Right renal cortex interstitium (tissue), 3 donors: Measurements from ENCODE around the gene TET2. TPM values are rescaled to one million over a fixed set of nuclear protein-coding genes. Genes with fewer than 3 reads are reported as not detected.
A peak's percentile ranks its signal among the peaks of the same experiment; 100 is the strongest.

Experiments used
- DNase-seq, 3 donors: peaks; one replicate each; pipeline ENCODE4 v3.0.0-alpha.2; 2013; ENCODE audit warnings: low read depth in 3 of 3, low spot score in 2 of 3
- polyA plus RNA-seq, 3 donors: library from polyadenylated mRNA; unstranded; fragments of 120-200 nt; gene quantifications; one replicate each; pipeline ENCODE4 v1.2.1, GENCODE V29; 2013; ENCODE audit not compliant: insufficient read length in 3 of 3

The TET2 gene
- polyA plus RNA-seq, result 10 to 100 TPM; 21.9 to 25.2 (median 22.7) TPM

DNA sequence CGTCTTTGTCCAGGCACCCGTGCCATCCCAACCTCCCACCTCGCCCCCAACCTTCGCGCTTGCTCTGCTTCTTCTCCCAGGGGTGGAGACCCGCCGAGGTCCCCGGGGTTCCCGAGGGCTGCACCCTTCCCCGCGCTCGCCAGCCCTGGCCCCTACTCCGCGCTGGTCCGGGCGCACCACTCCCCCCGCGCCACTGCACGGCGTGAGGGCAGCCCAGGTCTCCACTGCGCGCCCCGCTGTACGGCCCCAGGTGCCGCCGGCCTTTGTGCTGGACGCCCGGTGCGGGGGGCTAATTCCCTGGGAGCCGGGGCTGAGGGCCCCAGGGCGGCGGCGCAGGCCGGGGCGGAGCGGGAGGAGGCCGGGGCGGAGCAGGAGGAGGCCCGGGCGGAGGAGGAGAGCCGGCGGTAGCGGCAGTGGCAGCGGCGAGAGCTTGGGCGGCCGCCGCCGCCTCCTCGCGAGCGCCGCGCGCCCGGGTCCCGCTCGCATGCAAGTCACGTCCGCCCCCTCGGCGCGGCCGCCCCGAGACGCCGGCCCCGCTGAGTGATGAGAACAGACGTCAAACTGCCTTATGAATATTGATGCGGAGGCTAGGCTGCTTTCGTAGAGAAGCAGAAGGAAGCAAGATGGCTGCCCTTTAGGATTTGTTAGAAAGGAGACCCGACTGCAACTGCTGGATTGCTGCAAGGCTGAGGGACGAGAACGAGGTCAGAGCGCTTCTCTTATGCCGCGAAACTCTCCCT is at the start of gene TET2:
TET2 (plus strand) TSS at position 601 of the 740 bp plus-strand sequence. CDS start 87,067 bp downstream, outside the sequence.
- DNase-seq, result peak; percentile 69 to 81 (median 72)

DNA sequence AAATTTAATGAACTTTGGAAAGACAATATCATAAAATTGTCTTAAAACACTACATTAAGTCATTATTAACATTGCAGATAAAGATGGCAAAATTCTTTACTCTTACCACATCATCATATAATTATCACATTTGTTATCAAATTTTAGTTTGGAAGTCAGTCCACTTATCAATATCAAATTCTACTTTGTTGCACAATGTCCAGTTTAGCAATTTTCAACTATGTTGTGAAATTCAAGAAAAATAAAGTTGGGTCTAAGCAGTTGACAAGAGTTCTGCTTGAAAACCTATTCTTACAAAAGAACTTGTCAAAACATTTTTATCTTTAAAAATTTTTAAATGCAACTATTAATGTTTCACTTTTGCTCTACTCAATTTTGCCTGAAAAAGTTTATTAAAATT is 44.7 kb upstream of the TET2 start:
- no peak for DNase-seq

DNA sequence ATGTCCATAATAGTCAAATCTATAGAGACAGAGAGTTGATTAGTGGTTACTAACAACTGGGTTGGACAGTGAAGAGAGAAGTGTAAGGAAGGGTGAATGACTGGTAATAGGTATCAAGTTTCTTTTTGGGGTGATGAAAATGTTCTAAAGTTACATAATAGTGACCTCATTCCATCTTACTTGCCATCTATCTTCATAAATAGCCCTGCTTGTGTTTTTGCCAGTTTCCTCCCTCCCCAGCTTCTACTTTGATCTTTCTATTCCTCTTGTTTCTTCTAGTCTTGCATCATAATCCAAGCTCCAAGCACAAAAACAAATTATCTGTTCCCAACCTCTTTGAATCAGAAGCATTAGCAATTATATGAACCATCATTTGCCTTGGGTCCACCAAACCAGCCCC is 40.2 kb upstream of the TET2 start:
- DNase-seq, result no peak

DNA sequence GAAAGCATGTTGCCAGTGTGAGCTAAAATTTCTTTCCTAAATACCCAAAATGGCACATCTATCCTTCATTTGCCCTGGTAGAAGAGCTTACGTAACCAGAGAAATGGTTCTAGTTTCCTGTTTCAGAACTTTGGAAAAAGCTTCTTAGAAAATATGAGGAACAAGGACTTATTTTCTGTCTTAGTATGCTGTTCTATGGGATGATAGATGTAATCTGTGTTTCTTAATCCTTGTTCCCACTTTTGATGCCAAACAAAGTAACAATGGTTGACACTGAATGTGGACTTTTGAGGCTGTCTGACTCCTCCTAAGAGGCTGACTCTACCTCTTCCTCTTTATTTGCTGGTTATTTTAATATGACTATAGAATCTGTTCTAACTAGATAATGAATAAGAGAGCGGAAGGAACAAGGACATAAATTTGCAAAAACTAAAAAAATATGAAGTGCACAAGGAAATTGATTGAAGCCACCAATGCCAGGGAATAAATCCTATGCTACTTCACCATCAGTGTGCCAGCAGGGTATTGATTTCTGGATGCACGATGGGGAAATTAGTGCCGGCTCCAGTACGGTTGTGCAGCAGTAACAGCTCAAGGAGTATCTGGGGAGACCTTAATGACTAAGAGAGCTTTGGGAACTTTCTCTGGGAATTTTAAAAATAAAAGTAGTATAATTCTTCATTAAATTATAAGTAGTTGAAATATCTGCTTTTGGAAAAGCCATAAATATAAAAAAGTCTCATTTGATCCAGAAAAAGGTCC is 39.4 kb upstream of the TET2 start:
- DNase-seq, result no peak

DNA sequence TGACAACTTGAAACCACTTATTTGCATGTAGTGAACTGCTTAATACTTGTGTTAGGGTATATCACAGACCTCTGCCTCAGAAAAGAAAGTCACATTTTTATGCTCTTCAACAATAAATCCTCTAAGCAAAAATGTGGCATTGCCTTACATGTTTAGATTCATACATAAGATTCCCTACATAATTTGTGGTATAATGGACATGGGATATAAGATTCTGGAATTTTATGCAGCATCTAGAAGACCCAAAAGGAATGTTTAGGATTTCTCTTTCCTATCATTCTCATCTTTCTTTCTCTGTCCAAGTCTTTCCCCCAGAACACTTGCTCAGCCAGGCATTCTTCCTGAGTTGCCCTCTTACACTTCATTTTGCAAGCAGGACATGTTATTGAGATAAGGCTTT is 37.7 kb upstream of the TET2 start:
- DNase-seq, result no peak

DNA sequence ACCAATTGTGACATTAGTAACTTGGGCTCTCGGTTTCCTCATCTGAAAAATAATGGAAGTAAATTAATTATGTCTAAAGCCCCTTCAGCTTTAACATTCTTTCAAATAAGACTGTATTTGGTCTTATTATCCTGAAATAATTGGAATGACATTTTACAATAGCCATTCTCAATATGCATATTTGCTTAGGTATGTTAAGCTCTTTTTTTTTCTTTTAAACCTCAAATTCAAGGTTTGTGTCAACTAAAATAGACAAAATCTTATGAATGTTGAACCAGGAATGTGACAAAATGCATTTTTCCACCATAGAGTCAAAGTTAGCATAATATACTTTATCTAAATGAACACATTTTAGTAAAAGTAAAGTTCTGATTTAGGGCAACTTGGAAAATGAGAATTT is 34.4 kb upstream of the TET2 start:
- DNase-seq, result no peak

DNA sequence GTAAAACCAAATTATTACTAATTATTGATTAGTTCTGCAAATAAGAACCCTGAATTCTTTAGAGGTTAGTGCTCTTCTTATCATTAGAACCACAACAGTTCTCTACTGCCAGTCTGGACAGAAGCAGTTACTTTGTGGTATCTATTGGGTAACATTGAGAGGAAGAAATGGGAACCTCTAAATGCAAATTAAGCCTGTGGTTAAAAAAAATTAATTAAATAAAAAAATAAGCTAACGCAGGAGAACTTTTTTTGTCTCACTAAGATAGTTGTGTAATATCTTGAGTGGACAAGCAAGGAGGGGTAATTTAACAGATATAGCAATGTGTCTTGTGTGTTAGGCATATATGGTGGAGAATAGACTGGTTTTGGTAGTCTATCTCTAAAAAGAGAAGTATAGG is 32.9 kb upstream of the TET2 start:
- no peak for DNase-seq

DNA sequence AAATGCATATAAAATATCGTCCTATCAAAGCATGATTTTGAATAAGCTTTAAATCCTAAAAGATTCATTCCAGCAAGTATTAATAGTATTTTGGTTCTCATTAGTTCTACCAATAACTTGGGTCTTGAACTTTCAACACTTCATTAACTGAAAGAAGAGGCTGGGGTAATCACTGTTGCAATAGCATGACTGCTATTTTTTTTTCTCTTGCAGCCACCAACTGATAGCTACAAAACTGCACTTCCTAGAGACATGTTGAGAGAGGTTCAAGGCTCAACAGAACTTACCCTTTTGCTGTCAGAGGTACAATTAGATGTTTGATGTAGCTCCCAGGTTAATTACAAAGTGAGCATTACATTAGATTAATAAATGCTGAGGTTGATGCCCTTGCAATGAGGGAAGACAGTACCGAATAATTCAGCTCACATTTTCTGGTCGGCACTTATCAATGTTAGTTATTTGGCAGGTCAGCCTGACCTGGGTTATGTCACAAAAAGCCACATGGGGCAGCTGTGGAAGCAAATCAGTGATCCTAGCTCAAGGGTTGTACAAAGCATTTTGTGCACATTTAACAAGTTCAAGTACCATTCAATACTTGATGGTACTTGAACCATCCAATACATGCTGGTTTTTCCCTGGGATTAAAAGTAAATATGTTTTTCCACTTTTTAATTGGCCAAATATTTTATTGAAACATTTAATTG is 29.9 kb upstream of the TET2 start:
- no peak for DNase-seq

DNA sequence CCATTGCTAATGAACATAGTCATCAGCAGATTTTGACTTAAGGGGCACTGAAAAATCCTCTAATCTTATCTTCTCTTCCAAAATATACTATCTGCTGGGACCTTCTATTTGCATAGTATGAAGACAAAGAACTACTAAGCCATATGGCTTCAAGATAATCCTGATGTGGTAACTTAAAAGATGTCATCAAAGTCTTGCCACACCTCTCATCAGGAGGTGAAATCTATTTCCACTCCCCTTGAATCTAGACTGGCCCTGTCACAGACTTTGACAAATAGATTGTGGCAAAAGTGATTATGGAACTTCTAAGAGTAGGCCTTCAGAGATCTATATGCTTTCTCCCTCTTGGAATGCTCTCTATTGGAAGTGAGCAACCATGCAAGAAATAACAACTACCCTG is 27.3 kb upstream of the TET2 start:
- no peak for DNase-seq

DNA sequence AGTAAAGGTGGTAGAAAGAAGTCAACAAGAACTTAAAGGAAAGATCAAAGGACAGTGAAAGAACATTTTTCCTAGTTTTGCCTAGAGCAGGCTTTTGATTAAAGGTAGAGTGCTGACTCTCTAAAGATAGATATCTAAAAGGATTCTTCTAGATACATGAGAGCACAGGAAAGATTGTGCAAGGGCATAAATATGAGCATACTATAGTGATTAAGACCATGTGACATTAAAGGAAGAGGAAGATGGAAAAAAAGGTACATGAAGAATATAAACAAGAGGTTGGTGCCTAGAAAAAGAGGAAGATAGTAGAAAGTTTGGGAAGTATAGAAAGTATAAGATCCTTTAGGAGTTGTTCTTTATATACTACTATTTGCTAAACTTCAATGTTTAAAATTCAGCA is 26.1 kb upstream of the TET2 start:
- DNase-seq, result no peak

DNA sequence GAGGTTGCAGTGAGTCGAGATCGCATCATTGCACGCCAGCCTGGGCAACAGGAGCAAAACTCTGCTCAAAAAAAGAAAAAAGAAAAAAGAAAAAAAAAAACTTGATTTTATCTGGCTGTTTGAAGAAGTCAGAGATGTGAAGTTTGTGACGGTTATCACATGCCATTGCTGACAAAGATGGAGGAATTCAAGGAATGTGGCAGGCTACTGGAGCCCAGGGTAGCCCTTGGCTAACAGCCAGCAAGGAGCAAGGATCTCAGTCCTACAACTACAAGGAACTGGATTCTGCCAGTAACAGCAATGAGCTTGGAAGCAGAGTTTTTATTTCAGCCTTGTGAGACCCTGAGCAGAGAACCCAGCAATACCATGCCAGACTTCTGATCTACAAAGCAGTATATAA is 24.3 kb upstream of the TET2 start:
- DNase-seq, result no peak

DNA sequence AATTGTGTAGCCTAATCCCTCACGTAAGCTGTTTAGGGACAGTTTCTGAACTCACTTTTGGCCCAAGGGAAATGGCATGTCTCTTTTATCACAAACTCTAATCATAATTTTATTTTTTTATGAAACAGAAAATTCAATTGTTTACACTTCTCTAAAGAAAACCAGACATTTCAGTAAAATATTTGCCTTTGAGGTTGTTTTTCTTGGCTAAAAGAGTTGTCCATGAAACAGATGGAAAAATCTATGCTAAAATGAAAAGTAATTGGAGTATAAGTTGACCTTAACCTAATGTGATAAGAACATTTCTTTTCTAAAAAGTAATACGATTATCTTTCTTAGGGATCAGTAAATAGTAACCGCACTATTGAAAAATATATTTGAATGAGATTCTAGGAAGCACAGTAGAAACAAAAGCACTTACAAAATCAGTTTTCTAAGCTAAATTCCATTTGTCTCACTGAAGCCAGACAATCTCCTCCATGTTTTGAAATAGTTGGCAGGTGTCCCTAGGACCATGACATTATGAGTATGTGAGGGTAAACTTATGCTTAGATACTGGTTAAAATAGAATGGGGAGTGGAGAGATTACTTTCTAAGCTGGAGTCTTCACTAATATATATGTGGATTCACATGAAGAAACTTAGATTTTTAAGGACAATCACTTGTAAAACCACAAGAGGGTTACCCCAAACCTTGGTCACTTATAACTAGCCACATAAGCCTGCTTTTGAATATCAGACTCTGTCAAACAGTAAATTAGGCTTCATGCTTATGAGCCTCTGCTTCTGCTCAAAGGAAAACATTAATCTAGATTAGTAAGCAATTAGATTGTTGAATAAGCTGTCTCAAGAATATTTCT is 20.1 kb upstream of the TET2 start:
- DNase-seq, result no peak

DNA sequence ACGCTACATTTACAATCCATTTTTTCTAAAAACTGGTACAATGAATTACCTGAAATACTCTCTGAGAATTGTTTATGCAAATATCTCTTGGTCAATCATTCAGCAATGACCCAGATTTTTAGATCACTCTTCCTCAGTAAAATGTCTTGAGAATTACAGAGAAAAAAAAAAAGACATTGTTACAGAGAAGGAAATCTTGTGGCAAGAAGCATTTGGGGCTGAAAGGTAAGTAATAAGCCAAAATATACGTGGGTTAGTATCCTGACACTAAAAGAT is 19.6 kb upstream of the TET2 start:
- no peak for DNase-seq

DNA sequence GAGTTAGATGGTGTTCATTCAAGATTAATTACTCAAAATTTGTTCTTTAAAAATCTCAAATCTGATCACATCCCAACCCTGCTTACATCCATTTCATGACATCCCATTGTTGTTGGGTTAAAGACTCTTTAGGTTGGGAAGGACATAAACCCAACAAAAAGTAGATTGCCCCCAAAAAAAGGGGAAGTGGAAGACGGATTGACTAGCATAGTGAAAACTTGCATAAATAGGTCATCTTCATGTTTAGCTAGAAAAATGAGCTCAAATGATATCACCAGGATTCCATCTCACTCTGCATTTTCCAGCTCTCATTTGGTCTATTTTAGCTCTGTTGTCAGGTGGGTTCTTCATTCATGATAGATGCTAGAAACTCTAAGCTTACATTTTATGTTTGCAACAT is 18.5 kb upstream of the TET2 start:
- no peak for DNase-seq

DNA sequence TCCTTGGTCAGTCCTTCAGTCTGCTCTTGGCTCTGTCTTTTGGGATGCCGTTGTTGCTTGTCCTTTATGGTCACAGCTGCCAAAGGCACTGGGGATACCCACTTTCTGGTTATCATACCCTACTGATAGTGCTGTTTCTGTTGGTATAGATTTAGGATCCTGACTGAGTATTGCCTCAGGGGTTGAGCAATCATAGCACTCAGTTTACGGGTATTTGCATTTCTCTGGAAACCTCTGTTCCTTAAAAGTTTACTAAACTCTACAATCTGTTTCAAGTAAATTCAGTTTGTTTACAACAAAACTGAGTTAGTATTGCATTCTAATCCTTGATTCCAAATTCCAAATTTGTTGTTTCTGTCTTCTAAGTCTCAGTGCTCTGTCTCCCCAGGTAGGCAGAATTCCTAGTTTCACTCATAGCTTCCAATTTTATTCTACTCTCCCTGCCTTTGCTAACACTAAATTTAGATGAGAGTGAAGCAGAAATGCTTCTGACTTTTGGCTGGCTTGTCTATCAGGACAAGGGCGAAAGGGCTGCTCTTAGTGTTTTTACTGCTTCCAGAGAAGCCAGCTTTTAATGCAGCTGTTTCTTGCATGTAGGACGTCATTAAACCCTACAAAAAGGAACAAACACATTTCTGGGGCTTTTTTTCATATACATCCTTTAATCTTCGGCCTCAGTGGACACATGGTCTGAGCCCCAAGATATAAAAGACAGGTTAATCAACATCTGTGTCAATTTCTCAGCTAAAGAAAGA is 17.2 kb upstream of the TET2 start:
- no peak for DNase-seq

DNA sequence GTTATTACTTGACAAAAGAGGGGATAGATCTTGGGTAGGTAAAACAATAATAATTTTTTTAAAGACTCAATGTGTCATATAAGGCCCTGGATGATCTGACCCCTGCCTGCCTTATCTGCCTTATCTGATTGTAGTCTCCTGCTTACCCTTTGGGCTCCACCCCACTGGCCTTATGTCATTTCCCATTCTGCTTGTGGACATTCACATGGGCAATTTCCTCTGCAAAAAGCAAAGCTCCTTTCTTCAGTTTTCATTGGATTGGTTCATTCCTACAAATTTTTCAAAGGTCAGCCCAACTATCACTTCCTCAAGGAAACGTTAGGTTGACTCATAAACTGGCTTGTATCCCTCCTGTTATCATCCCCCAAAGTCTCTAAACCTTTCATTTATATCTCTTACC is 15.7 kb upstream of the TET2 start:
- DNase-seq, result no peak

DNA sequence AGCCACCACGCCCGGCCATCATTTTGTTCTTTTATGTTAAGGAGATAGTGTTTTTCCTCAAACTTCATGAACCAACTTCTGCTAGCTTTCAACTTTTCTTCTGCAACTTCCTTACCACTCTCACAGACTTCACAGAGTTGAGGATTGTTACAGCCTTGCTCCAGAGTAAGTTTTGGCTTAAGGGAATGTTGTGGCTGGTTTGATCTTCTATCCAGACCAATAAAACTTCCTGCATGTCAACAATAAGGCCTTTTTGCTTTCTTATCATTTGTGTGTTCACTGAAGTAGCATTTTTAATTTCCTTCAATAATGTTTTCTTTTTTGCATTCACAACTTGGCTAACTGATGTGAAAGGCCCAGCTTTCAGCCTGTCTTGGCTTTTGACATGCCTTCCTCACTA is 12.7 kb upstream of the TET2 start:
- no peak for DNase-seq

DNA sequence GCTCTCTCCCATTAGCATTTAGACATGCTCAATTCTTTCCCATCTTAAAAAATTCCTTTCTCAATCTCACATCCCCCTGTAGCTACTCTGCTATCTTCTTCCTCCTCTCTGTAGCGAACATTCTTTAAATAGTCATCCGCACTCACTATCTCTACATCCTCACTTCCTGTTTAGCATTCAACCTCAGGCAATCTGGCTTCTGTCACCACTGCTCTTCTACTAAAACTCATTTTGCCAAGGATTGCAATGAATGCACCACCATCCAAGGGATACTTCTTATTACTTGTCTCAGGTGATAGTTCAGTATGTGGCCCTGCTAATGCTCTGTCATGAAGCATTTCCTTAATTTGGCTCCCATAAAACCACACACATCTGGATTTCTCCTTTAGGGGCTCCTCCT is 10.9 kb upstream of the TET2 start:
- DNase-seq, result no peak

DNA sequence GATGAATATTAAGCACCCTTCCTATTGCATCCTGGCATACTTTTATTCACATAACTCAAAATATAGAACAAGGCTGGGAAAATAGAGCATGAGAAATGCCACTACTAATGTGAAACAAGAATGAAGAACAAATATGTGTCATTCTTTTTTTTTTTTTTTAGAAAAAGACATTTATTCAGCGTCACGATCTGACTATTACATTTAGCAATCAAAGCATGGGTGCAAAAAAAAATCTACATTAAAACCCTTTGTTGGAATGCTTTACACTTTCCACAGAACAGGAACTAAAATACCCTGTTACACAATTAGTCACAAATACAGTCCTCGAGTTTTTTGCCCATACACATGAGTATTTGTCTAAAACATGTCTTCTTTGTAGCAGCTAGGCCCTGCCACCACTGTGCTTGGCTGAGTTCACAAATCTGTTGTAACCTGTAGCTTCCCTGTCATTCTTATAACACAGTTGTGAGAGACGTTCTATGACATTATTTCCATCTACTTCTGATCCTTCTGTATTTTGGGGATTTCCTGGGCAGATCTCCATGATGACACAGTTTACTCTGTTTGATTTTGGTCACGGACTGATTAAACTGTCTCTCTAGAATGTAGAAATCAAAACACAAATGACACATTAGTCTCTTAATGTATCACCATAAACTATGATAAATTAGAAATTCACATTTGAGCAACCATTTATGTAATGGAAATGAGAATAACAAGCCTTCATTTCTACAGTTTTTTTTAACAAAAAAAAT is 9.4 kb upstream of the TET2 start:
- no peak for DNase-seq

DNA sequence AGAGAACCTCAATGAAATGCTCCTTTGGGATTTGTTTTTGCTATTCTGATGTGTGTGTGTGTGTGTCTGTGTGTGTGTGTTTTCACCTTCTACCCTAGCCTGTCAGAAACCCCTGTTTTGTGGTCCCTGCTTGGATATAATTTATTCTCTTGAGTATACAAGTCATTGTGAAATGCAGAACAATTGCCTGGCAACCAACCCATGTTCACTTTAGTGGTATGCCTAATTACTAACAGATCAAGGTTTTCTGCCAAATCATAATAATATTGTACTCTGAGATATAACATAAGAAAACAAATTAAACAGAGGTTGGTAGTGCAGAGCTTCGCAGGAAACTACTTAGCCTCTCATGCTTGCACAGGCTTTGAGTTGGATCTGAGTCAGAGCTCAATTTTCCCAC is 7.0 kb upstream of the TET2 start:
- no peak for DNase-seq
